Mammary epithelial cell (primary cell): ENCODE measurements around the gene MPV17L.
"Not testable (repeated sequence)": the region's sequence is repeated elsewhere in the genome, so short reads cannot be mapped to it uniquely, and the experiment has no call there.

Experiments used
- EZH2 ChIP-seq: IDR thresholded peaks from 2 replicates; pipeline ENCODE4 v1.6.1; 2012; ENCODE audit warnings: low read length, inconsistent platforms, borderline replicate concordance
- TF ChIP-seq, protein P1 (sequence below), 2 donors: IDR thresholded peaks in 1 of 2; conservative IDR thresholded peaks in 1 of 2; 2 replicates each; pipeline ENCODE4 v1.5.1; 2011 to 2012; ENCODE audit warnings: inconsistent platforms in 2 of 2, low read length in 2 of 2, mild to moderate bottlenecking in 2 of 2, control low read depth in 1 of 2, low read depth in 1 of 2; ENCODE audit not compliant: insufficient read depth in 1 of 2; ENCODE audit errors: extremely low read depth in 1 of 2

DNA sequence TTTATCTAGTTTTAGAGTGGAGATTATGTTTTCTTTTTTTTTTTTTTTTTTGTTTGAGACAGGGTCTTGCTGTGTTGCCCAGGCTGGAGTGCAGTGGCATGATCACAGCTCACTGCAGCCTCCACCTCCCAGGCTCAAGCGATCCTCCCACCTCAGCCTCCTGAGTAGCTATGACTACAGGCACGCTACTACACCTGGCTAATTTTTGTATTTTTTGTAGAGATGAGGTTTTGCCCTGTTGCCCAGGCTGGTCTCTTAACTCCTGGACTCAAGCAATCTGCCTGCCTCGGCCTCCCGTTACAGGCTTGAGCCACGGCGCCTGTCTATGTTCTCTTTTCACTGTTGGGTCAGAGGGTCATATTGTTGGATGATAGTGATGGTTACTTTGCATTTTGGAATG is 4.8 kb downstream of the MPV17L start:
- TF ChIP-seq, protein P1, sequence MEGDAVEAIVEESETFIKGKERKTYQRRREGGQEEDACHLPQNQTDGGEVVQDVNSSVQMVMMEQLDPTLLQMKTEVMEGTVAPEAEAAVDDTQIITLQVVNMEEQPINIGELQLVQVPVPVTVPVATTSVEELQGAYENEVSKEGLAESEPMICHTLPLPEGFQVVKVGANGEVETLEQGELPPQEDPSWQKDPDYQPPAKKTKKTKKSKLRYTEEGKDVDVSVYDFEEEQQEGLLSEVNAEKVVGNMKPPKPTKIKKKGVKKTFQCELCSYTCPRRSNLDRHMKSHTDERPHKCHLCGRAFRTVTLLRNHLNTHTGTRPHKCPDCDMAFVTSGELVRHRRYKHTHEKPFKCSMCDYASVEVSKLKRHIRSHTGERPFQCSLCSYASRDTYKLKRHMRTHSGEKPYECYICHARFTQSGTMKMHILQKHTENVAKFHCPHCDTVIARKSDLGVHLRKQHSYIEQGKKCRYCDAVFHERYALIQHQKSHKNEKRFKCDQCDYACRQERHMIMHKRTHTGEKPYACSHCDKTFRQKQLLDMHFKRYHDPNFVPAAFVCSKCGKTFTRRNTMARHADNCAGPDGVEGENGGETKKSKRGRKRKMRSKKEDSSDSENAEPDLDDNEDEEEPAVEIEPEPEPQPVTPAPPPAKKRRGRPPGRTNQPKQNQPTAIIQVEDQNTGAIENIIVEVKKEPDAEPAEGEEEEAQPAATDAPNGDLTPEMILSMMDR (conservative IDR thresholded peaks at IDR 0.05 in 1 of 2, IDR thresholded peaks at IDR 0.05 in 1 of 2; ENCODE audit: extremely low read depth in 1 of 2, insufficient read depth in 1 of 2, low read depth in 1 of 2, low read length in 2 of 2) = not testable (repeated sequence)
- not testable (repeated sequence) for TF ChIP-seq EZH2
